Fibroblast of skin of left biceps (primary cell): ENCODE measurements around the gene SAMD13.
A peak's percentile ranks its signal among the peaks of the same experiment; 100 is the strongest.

Source experiments
- DNase-seq, 2 experiments: peaks; one replicate each; pipeline ENCODE4 v3.0.0-alpha.2; 2013; ENCODE audit warnings: low read depth in 2 of 2

Gene SAMD13

GRCh38 chr1:84373436-84374141 lies 72.1 kb downstream of the SAMD13 start:
- DNase-seq, result no peak

- DNase-seq, result no peak
These were observed 73.6 kb downstream of the SAMD13 start for GRCh38 chr1:84374991-84375696.

DNA sequence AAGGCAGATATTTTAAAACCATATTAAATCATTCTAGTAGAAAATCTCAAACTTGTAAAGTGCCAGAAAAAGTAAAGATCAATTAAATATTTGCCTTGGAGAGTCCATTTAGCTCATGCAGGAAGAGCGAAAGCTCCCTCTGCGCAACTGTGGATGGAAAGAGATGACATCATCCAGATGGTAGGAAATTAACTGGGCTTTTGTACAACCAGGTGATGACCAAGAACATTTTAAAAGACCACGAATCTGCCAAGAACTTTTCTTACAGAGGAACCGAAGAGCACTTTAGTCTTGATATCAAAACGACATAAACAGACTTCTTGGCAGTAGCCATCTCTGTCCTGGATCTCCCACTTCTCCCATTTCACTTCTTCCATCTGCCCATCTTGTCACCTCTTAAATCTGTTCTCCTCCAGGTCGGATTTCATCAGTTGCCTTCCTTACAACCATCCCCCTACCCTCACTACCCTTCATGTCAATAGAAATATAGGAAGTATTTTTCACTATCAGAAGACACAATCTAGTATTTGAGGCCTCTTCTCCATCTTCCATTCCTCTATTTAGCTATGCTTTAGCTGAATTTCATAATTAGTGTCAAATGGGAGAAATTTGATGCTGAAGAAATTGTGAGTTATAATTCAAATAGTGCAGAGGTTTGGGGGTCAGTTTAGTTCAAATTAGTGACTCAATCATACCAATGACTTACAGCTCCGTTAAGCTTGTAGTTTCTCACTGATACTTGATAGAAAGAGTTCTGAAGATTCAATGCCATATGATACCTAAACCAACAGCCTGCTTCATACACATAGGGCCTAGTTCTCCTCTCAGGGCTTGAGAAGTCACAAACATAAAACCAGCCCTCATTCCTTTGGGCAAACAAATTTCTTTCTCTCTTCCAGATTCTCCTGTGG lies 74.7 kb downstream of the SAMD13 start:
- DNase-seq, result no peak

DNA sequence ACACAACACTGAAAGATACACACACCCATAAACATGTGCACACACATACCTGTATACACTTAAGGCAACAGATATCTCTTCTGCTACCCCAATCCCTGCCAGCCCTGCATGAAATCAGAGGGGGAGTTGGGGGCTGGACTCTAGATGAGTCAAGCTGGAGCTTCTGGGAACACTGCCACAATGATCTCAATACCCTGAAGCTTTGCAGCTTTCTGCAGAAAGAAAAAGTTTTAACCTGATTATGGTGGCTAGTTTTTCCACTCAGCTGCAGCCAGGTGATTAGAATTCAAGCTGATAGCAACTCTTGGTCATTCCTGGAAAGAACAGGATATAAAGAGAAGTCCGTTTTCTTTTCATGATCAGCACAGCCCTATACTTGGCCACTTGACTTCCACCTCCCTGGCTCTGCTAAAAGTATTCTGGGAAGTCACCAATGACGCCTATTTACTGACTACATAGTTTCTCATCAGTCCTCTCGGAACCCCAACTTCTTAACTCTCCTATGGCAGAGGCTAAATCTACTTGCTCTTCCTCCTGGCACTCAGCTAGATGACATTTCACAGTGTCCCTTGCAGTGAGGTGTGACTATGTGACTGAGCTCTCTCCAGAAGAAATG lies 76.1 kb downstream of the SAMD13 start:
- DNase-seq, result peak; percentile 50 to 53

- peak in 1 of 2 experiments; percentile 53 for DNase-seq
These were observed 77.8 kb downstream of the SAMD13 start for GRCh38 chr1:84379138-84379916.

DNA sequence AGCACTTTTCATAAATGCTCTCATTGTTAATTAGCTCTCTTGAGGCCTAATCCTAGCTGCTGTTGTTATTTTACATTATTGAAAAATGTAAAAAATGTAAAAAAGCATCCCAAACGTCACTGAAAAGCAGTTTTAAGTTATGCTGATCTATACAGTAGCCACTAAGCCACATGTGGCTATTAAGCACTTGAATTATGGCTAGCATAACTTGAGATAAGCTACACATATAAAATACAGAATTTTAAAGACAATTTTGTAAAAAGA lies 78.3 kb downstream of the SAMD13 start:
- no peak for DNase-seq

- no peak for DNase-seq
These were observed 80.6 kb downstream of the SAMD13 start for GRCh38 chr1:84382127-84382526.

DNA sequence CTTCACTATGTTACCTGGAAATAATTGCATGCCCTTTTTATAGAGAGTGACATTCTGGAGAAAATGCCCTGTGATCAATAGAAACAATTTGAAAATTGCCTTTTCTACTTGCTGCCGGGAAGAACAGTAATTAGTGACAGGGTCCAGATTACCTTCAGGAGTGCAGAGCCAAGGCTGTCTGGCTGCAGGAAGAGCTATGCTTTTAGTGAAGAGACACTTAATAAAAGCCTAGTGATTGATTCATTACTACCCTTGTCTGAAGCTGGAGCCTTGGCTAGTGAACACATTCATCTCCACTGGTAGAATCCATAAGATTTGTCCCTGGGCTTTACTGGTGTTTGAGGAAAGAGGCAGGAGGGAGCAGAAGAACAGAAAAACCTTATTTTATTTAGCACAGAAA lies 83.8 kb downstream of the SAMD13 start:
- DNase-seq, result no peak

- no peak for DNase-seq
These were observed 85.4 kb downstream of the SAMD13 start for GRCh38 chr1:84386716-84387479.

DNA sequence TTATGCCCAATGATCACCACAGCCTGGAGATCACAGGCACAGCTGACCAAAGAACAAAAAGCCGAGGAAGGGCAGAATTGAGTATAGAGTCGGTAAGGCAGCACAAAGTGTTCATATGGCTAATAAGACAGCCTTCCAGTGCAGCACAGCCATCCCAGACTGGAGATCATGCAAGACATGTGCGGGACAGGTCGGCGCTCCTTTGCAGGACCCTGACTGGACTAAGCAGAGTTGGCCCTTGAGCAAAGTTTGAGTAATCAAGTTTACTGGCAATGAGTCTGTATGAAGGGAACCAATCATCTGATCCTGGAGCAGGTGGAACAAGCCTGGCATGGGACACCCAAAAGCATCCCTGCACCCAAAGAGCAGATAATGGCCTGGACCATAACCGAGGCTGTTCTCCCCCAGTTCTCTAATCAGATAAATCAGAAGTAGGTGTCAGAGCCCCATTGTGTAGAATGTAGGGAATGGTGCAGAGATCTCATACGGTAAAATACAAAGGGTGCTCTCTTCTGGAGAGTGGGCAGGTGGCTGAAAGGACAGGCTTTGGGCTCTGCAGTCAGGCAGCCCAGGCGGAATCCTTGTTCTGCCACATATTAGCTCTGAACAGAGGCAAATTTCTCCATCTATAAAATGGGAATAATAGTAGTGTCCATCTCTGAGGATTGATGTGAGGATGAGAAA lies 86.1 kb downstream of the SAMD13 start:
- no peak for DNase-seq

DNA sequence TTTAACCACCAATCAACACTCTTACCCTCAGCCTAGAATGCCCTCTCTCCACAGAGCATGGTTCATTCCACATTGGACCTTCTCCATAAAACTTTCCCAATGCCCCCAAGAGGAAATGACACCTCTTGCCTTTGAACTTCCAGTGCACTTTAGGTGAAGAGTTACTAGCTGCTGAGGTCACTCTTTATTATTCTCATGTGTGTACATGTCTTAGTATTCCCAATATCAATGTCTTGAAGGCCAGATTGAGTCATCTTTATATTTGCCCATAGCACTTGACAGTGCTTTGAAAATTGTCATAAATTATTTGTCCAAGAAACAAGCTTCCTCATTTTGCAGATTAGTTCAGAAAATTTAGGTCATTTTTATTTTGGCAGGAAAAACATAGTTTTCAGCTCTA lies 88.7 kb downstream of the SAMD13 start:
- no peak for DNase-seq

GRCh38 chr1:84398175-84399155 lies 97.0 kb downstream of the SAMD13 start, which contains the start of gene DNASE2B:
DNASE2B (plus strand) TSS chr1:84398484; CDS start chr1:84398565, 81 bp downstream.
- DNase-seq, result no peak
